SK-N-SH treated with all-trans-retinoic acid at 6 μM for 48 hours (cell line): ENCODE measurements around the gene RRAD.

ENCODE experiments used
- ARNTL ChIP-seq: fragments of 450-650 bp; formaldehyde crosslinking; IDR thresholded peaks from 2 replicates; pipeline ENCODE4 v1.5.0; 2020; ENCODE audit warnings: low read depth, mild to moderate bottlenecking, moderate library complexity, borderline replicate concordance
- CREB5 ChIP-seq: fragments of 250-450 bp; sonication (Bioruptor Pico); IDR thresholded peaks from 2 replicates; pipeline ENCODE4 v1.5.1; 2020; ENCODE audit warnings: low read depth, mild to moderate bottlenecking, moderate library complexity
- ZNF565 ChIP-seq: fragments of 450-650 bp; formaldehyde crosslinking; conservative IDR thresholded peaks from 2 replicates; pipeline ENCODE4 v1.5.0; 2020; ENCODE audit warnings: low read depth, mild to moderate bottlenecking, moderate library complexity
- TF ChIP-seq, protein P1 (sequence below): fragments of 250-450 bp; sonication (Bioruptor Pico); IDR thresholded peaks from 2 replicates; pipeline ENCODE4 v1.8.0; 2021; ENCODE audit warnings: low read depth, mild to moderate bottlenecking, moderate library complexity, borderline replicate concordance
- TF ChIP-seq, protein P2 (sequence below): fragments of 250-450 bp; sonication (Bioruptor Pico); IDR thresholded peaks from 2 replicates; pipeline ENCODE4 v1.8.0; 2020; ENCODE audit warnings: mild to moderate bottlenecking, moderate library complexity, borderline replicate concordance
- TF ChIP-seq, protein P3 (sequence below): fragments of 250-450 bp; sonication (Bioruptor Pico); IDR thresholded peaks from 2 replicates; pipeline ENCODE4 v1.5.1; 2021; ENCODE audit warnings: mild to moderate bottlenecking, moderate library complexity

DNA sequence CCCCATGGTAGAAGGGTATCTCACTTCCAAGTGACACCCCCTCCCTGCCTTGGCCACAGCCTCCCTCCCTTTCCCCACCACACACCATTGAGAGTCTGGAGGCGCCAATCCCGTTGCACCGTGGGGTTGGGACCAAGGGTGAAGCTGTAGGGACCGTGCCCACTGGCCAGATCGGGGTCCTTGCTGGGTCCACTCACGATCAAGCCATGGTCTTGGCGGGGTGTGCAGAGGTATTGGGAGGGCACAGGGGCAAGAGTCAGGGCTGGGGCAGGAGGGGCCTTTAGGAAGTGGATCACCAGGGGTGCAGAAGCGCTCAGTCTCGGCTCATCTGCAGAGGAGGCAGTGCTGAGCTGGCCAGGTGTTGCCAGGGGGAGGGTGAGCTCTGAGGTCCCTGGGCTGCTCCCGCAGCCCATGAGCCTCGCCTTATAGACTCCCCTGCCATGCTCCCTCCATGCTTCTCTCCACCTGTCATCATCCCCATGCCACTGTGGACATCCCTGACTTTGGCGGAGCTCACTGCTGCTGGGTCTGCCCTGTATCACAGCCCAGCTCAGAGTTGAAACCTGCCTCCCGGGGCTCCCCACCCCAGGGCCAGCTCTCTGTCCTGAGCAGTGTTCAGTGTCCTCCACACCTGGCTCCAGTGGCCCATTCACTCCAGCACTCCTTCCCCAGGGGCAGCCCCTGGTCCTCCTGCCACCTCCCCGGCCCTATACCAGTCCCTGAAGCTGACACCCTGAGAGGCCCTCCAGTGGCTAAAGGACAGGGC, 15.0 kb downstream of the RRAD start:
- TF ChIP-seq CREB5 (CRISPR knock-in tag) (no peak), ARNTL (CRISPR knock-in tag) (no peak), ZNF565 (no peak)
- TF ChIP-seq, protein P1, sequence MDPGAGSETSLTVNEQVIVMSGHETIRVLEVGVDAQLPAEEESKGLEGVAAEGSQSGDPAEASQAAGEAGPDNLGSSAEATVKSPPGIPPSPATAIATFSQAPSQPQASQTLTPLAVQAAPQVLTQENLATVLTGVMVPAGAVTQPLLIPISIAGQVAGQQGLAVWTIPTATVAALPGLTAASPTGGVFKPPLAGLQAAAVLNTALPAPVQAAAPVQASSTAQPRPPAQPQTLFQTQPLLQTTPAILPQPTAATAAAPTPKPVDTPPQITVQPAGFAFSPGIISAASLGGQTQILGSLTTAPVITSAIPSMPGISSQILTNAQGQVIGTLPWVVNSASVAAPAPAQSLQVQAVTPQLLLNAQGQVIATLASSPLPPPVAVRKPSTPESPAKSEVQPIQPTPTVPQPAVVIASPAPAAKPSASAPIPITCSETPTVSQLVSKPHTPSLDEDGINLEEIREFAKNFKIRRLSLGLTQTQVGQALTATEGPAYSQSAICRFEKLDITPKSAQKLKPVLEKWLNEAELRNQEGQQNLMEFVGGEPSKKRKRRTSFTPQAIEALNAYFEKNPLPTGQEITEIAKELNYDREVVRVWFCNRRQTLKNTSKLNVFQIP: no peak
- TF ChIP-seq, protein P2, sequence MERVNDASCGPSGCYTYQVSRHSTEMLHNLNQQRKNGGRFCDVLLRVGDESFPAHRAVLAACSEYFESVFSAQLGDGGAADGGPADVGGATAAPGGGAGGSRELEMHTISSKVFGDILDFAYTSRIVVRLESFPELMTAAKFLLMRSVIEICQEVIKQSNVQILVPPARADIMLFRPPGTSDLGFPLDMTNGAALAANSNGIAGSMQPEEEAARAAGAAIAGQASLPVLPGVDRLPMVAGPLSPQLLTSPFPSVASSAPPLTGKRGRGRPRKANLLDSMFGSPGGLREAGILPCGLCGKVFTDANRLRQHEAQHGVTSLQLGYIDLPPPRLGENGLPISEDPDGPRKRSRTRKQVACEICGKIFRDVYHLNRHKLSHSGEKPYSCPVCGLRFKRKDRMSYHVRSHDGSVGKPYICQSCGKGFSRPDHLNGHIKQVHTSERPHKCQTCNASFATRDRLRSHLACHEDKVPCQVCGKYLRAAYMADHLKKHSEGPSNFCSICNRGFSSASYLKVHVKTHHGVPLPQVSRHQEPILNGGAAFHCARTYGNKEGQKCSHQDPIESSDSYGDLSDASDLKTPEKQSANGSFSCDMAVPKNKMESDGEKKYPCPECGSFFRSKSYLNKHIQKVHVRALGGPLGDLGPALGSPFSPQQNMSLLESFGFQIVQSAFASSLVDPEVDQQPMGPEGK: no peak
- TF ChIP-seq, protein P3, sequence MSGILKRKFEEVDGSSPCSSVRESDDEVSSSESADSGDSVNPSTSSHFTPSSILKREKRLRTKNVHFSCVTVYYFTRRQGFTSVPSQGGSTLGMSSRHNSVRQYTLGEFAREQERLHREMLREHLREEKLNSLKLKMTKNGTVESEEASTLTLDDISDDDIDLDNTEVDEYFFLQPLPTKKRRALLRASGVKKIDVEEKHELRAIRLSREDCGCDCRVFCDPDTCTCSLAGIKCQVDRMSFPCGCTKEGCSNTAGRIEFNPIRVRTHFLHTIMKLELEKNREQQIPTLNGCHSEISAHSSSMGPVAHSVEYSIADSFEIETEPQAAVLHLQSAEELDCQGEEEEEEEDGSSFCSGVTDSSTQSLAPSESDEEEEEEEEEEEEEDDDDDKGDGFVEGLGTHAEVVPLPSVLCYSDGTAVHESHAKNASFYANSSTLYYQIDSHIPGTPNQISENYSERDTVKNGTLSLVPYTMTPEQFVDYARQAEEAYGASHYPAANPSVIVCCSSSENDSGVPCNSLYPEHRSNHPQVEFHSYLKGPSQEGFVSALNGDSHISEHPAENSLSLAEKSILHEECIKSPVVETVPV (CRISPR knock-in tag): no peak
